ENCODE measurements around the gene NIN. TPM values are rescaled to one million over a fixed set of nuclear protein-coding genes. Genes with fewer than 3 reads are reported as not detected.

NIN gene
- polyA plus RNA-seq, 1 donor from 2014 or later: 47.6 TPM

- no peaks in the 10 kb centered on the region for H3K9me2 ChIP-seq (ENCODE audit: insufficient read depth, low read length)
- no peaks in the 10 kb centered on the region for H3F3A ChIP-seq (ENCODE audit: insufficient read depth, low read length, poor library complexity, severe bottlenecking)
- no peaks in the 10 kb centered on the region for H3K27me3 ChIP-seq (ENCODE audit: insufficient read depth, low read depth, low read length)
- no peak overlapping the region for H2AFZ ChIP-seq (ENCODE audit: low read depth, low read length)
- no peak for TF ChIP-seq EP300 (conservative IDR thresholded peaks at IDR 0.05; ENCODE audit: poor library complexity, severe bottlenecking)
- TF ChIP-seq SMC3 (conservative IDR thresholded peaks at IDR 0.05; ENCODE audit: poor library complexity): no peak
- TF ChIP-seq POLR2AphosphoS5 (IDR thresholded peaks at IDR 0.05): no peak
- TF ChIP-seq RAD21 (conservative IDR thresholded peaks at IDR 0.05): no peak
- no peak for TF ChIP-seq MXI1 (conservative IDR thresholded peaks at IDR 0.05; ENCODE audit: poor library complexity, severe bottlenecking)
- no peak for TF ChIP-seq EZH2 (IDR thresholded peaks at IDR 0.05; ENCODE audit: borderline replicate concordance, insufficient read depth, low read length, poor library complexity, severe bottlenecking)
- TF ChIP-seq REST (IDR thresholded peaks at IDR 0.05; ENCODE audit: borderline replicate concordance): no peak
- TF ChIP-seq TAF1 (IDR thresholded peaks at IDR 0.05; ENCODE audit: low read depth): no peak
- TF ChIP-seq, protein P1, sequence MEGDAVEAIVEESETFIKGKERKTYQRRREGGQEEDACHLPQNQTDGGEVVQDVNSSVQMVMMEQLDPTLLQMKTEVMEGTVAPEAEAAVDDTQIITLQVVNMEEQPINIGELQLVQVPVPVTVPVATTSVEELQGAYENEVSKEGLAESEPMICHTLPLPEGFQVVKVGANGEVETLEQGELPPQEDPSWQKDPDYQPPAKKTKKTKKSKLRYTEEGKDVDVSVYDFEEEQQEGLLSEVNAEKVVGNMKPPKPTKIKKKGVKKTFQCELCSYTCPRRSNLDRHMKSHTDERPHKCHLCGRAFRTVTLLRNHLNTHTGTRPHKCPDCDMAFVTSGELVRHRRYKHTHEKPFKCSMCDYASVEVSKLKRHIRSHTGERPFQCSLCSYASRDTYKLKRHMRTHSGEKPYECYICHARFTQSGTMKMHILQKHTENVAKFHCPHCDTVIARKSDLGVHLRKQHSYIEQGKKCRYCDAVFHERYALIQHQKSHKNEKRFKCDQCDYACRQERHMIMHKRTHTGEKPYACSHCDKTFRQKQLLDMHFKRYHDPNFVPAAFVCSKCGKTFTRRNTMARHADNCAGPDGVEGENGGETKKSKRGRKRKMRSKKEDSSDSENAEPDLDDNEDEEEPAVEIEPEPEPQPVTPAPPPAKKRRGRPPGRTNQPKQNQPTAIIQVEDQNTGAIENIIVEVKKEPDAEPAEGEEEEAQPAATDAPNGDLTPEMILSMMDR (IDR thresholded peaks at IDR 0.05; ENCODE audit: poor library complexity, severe bottlenecking): no peak
- no peak overlapping the region for H3K9ac ChIP-seq (ENCODE audit: low read length)
- H3K79me2 ChIP-seq (replicated peaks; ENCODE audit: insufficient read depth, low read length): no peaks in the 10 kb centered on the region
- no peaks in the 10 kb centered on the region for H4K20me1 ChIP-seq (ENCODE audit: insufficient read depth)
- H3K4me2 ChIP-seq (ENCODE audit: low read length): no peak overlapping the region
- H3K9me3 ChIP-seq (ENCODE audit: low read length): no peaks in the 10 kb centered on the region
- no peak overlapping the region for H3K27ac ChIP-seq (ENCODE audit: low read length)
- H3K36me3 ChIP-seq (ENCODE audit: insufficient read depth, low read length): peaks cover 31% of the 10 kb centered on the region
- no peak overlapping the region for H3K4me3 ChIP-seq (ENCODE audit: low read length)
Measured at GRCh38 chr14:50758305-50758704, 72.7 kb downstream of the NIN start.

DNA sequence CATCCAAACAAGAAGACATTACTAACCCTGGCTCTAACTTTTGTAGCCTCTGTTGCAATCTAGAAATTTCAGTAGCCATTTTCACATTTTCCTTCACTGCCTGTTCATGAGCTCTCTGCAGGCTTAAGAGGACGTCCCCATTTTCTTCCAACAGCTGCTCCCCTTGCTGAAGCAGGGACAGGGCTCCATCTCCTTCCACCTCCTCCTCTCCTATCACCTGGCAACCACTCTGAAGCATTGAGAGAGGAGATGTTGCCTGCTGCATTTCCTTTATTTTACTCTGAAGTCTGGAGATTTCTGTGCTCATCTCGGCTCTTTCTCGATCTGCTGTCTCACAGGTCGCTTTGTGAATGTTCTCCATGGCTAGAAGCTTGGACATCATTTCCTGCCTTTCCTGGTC, 73.3 kb downstream of the NIN start:
- Histone ChIP-seq H4K20me1 (ENCODE audit: insufficient read depth) (no peaks in the 10 kb centered on the region), H3K27me3 (ENCODE audit: insufficient read depth, low read depth, low read length) (no peaks in the 10 kb centered on the region), H3K9me2 (ENCODE audit: insufficient read depth, low read length) (no peaks in the 10 kb centered on the region), H3K36me3 (ENCODE audit: insufficient read depth, low read length) (peaks cover 31% of the 10 kb centered on the region), H3K9me3 (ENCODE audit: low read length) (no peaks in the 10 kb centered on the region), H3K79me2 (replicated peaks; ENCODE audit: insufficient read depth, low read length) (no peaks in the 10 kb centered on the region), H2AFZ (ENCODE audit: low read depth, low read length) (no peak overlapping the region), H3K27ac (ENCODE audit: low read length) (no peak overlapping the region), H3K4me2 (ENCODE audit: low read length) (no peak overlapping the region), H3F3A (ENCODE audit: insufficient read depth, low read length, poor library complexity, severe bottlenecking) (no peaks in the 10 kb centered on the region), H3K9ac (ENCODE audit: low read length) (no peak overlapping the region), H3K4me3 (ENCODE audit: low read length) (no peak overlapping the region)
- TF ChIP-seq TAF1 (IDR thresholded peaks at IDR 0.05; ENCODE audit: low read depth): no peak
- no peak for TF ChIP-seq EZH2 (IDR thresholded peaks at IDR 0.05; ENCODE audit: borderline replicate concordance, insufficient read depth, low read length, poor library complexity, severe bottlenecking)
- no peak for TF ChIP-seq EP300 (conservative IDR thresholded peaks at IDR 0.05; ENCODE audit: poor library complexity, severe bottlenecking)
- TF ChIP-seq MXI1 (conservative IDR thresholded peaks at IDR 0.05; ENCODE audit: poor library complexity, severe bottlenecking): no peak
- TF ChIP-seq RAD21 (conservative IDR thresholded peaks at IDR 0.05): no peak
